ENCODE data around the gene GMPS.
"Not testable (repeated sequence)": the region's sequence is repeated elsewhere in the genome, so short reads cannot be mapped to it uniquely, and the experiment has no call there.

Gene GMPS

GRCh38 chr3:155958676-155959075 lies 88.2 kb downstream of the GMPS start:
- TF ChIP-seq CTCF (IDR thresholded peaks at IDR 0.05) = no peak
- no peak for DNase-seq
- Mint-ChIP-seq H3K36me3 (ENCODE audit: low read depth) (peaks cover 31% of the 10 kb centered on the region), H3K4me1 (no peaks in the 10 kb centered on the region), H3K27me3 (ENCODE audit: low read depth, poor library complexity) (no peaks in the 10 kb centered on the region), H3K27ac (no peak overlapping the region), H3K9me3 (peaks cover 27% of the 10 kb centered on the region), H3K4me3 (no peak overlapping the region)

- no peaks in the 10 kb centered on the region for H3K4me1 Mint-ChIP-seq
- DNase-seq = no peak
- no peak overlapping the region for H3K4me3 Mint-ChIP-seq
- H3K9me3 Mint-ChIP-seq = peaks cover 21% of the 10 kb centered on the region
- peaks cover 26% of the 10 kb centered on the region for H3K36me3 Mint-ChIP-seq (ENCODE audit: low read depth)
- TF ChIP-seq CTCF (IDR thresholded peaks at IDR 0.05) = no peak
- peaks cover 5% of the 10 kb centered on the region for H3K27me3 Mint-ChIP-seq (ENCODE audit: low read depth, poor library complexity)
- H3K27ac Mint-ChIP-seq = no peak overlapping the region
Observed at GRCh38 chr3:155960060-155960459, 89.6 kb downstream of the GMPS start.

DNA sequence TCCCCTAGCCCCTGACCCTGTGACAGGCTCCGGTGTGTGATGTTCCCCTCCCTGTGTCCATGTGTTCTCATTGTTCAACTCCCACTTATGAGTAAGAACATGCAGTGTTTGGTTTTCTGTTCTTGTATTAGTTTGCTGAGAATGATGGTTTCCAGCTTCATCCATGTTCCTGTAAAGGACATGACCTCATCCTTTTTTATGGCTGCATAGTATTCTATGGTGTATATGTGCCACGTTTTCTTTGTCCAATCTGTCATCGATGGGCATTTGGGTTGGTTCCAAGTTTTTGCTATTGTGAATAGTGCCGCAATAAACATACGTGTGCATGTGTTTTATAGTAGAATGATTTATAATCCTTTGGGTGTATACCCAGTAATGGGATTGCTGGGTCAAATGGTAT lies 90.6 kb downstream of the GMPS start:
- Mint-ChIP-seq H3K36me3 (ENCODE audit: low read depth) (peaks cover 19% of the 10 kb centered on the region), H3K9me3 (peaks cover 14% of the 10 kb centered on the region)
- H3K4me1 Mint-ChIP-seq; H3K27me3 Mint-ChIP-seq (ENCODE audit: low read depth, poor library complexity); H3K4me3 Mint-ChIP-seq; DNase-seq; H3K27ac Mint-ChIP-seq: not testable (repeated sequence)

DNA sequence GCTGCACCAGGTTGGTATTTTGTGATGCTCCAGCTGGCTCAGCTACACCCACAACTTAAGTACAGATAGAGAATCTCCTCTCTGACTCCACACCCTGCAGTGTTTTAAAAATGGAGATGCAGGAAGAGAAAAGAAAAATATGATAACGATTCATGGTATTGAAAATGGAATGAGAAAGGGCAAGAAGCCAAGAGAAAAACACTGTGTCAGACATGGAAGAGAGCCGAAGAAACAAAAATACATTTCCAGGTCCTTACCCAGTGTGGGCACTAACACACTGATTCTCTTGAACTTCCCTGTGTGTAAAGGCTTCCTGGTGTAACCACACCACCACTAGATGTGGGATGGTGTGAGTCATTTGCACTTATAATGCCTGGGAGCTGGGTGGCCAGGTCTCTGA lies 93.1 kb downstream of the GMPS start:
- H3K9me3 Mint-ChIP-seq = peaks cover 13% of the 10 kb centered on the region
- no peak overlapping the region for H3K4me3 Mint-ChIP-seq
- peaks cover 5% of the 10 kb centered on the region for H3K27me3 Mint-ChIP-seq (ENCODE audit: low read depth, poor library complexity)
- DNase-seq = no peak
- no peak for TF ChIP-seq CTCF (IDR thresholded peaks at IDR 0.05)
- H3K36me3 Mint-ChIP-seq (ENCODE audit: low read depth) = peaks cover 9% of the 10 kb centered on the region
- no peak overlapping the region for H3K27ac Mint-ChIP-seq
- H3K4me1 Mint-ChIP-seq = no peaks in the 10 kb centered on the region

- H3K4me1 Mint-ChIP-seq = peaks cover 8% of the 10 kb centered on the region
- peaks cover 5% of the 10 kb centered on the region for H3K36me3 Mint-ChIP-seq (ENCODE audit: low read depth)
- no peak overlapping the region for H3K27ac Mint-ChIP-seq
- no peak for TF ChIP-seq CTCF (IDR thresholded peaks at IDR 0.05)
- peaks cover 16% of the 10 kb centered on the region for H3K27me3 Mint-ChIP-seq (ENCODE audit: low read depth, poor library complexity)
- no peak overlapping the region for H3K4me3 Mint-ChIP-seq
- no peak for DNase-seq
- H3K9me3 Mint-ChIP-seq = peaks cover 16% of the 10 kb centered on the region
Observed at GRCh38 chr3:155970398-155970797, 99.9 kb downstream of the GMPS start.

GRCh38 chr3:155972885-155973584 lies 102.6 kb downstream of the GMPS start:
- peak; percentile 15 for DNase-seq
- Mint-ChIP-seq H3K9me3 (peaks cover 14% of the 10 kb centered on the region), H3K27me3 (ENCODE audit: low read depth, poor library complexity) (peaks cover 16% of the 10 kb centered on the region), H3K27ac (no peak overlapping the region), H3K36me3 (ENCODE audit: low read depth) (peaks cover 5% of the 10 kb centered on the region), H3K4me1 (peaks cover 8% of the 10 kb centered on the region), H3K4me3 (no peak overlapping the region)
- no peak for TF ChIP-seq CTCF (IDR thresholded peaks at IDR 0.05)

Data from nephron progenitor cell (in vitro differentiated cells).